Colonic mucosa (tissue), 4 donors: ENCODE measurements around the gene ANKRD66. TPM values are rescaled to one million over a fixed set of nuclear protein-coding genes. Genes with fewer than 3 reads are reported as not detected.

Experiments
- DNase-seq: peaks from one replicate; pipeline ENCODE4 v3.0.0-alpha.2; 2020
- H3K27ac ChIP-seq: fragments of 200-600 bp; one replicate; pipeline ENCODE4 v1.8.0; 2021
- H3K27me3 ChIP-seq: fragments of 200-600 bp; one replicate; pipeline ENCODE4 v1.8.0; 2021
- H3K36me3 ChIP-seq: fragments of 200-600 bp; one replicate; pipeline ENCODE4 v1.8.0; 2021
- H3K4me1 ChIP-seq: fragments of 200-600 bp; one replicate; pipeline ENCODE4 v1.8.0; 2021; ENCODE audit warnings: mild to moderate bottlenecking
- H3K4me3 ChIP-seq: fragments of 200-600 bp; one replicate; pipeline ENCODE4 v1.8.0; 2021
- H3K9ac ChIP-seq, 2 donors: one replicate each; pipeline ENCODE4 v1.7.0; 2013; ENCODE audit warnings: control low read depth in 2 of 2, low read depth in 2 of 2, low read length in 2 of 2
- H3K9me3 ChIP-seq: fragments of 200-600 bp; one replicate; pipeline ENCODE4 v1.8.0; 2021
- CTCF ChIP-seq: fragments of 200-600 bp; IDR thresholded peaks from one replicate; pipeline ENCODE4 v1.8.0; 2022; ENCODE audit warnings: antibody characterized with exemption, mild to moderate bottlenecking
- intact Hi-C: fragments of 100-400 bp; cut with DNase I; formaldehyde crosslinking; loops from one replicate; pipeline ENCODE4 v1.14.1; 2022
- total RNA-seq, 2 donors: library from RNA; stranded (reverse); fragmentation: NEBNext Ultra II Directional in 1 of 2; extraction: Animal tissue kit (Norgen Biotek cat#: 25700) in 1 of 2; gene quantifications; one replicate each; pipeline ENCODE4 v1.2.1, GENCODE V29; 2021
- donor health status: healthy.
- donor health status: DM: no; HTN: no; CAD: no.
- donor health status: DM: no; HTN: no; CAD: no.

The ANKRD66 gene
- total RNA-seq: not detected

DNA sequence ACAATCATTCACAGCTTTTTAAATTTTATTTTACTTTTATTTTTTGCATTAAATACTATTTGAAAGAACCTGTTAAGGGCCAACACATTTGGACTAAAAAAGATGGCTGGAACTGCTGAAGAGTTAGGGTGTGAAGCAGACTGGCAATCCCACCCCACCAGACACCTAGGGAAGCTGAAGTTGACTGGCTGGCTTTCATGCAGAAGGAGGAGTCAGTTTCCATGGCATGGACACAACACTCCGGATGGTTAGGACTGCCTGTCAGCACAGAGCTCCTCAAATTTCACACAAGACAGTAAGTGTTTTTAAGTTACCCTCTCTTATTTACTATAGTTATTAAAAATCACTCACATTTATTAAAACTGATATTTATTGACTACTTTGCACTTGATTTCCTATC, at the start of gene ANKRD66:
ANKRD66 (plus strand) TSS at position 238 of the 400 bp plus-strand sequence. CDS start 5,016 bp downstream, outside the sequence.
- Histone ChIP-seq H3K27me3 (no peaks in the 10 kb centered on the region), H3K9me3 (no peaks in the 10 kb centered on the region), H3K4me1 (no peaks in the 10 kb centered on the region), H3K27ac (no peak within 1 kb of the TSS), H3K36me3 (no peaks in the 10 kb centered on the region), H3K9ac (no peak within 1 kb of the TSS), H3K4me3 (no peak within 1 kb of the TSS)
- no peak for DNase-seq
- TF ChIP-seq CTCF: no peak
- intact Hi-C loops: no loop called here

DNA sequence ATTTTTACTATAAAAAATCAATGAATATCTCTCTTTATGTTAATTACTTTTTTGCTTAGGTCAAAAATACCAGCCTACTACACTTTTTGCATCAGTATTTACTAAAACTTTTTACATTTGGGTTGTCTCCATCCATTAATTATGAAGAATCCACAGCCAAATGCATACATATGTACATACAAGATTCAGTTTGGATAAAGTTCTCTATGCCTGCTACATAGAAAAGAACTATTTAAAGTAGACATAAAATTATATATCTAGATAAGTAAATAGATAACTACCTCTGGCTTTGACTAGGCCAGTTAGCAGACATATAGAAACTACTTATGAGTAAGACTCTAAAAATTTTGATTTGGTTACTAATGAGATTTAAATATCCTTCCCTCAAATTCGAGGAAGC, 46.8 kb upstream of the ANKRD66 start:
- TF ChIP-seq CTCF: no peak
- intact Hi-C loops: no loop called here

GRCh38 chr6:46704562-46704961, 42.2 kb upstream of the ANKRD66 start:
- Histone ChIP-seq H3K4me3 (no peak overlapping the region), H3K27me3 (no peaks in the 10 kb centered on the region), H3K36me3 (no peaks in the 10 kb centered on the region), H3K4me1 (no peaks in the 10 kb centered on the region), H3K27ac (no peak overlapping the region), H3K9ac (no peak overlapping the region), H3K9me3 (no peaks in the 10 kb centered on the region)
- TF ChIP-seq CTCF: no peak
- no peak for DNase-seq
- intact Hi-C loops: no loop called here

More for the DNA sequence above, 46.8 kb upstream of the ANKRD66 start:
- no peaks in the 10 kb centered on the region for H3K9me3 ChIP-seq
- H3K36me3 ChIP-seq: no peaks in the 10 kb centered on the region
- no peaks in the 10 kb centered on the region for H3K27me3 ChIP-seq
- no peak overlapping the region for H3K27ac ChIP-seq
- DNase-seq: no peak
- no peak overlapping the region for H3K4me3 ChIP-seq
- no peaks in the 10 kb centered on the region for H3K4me1 ChIP-seq
- no peak overlapping the region for H3K9ac ChIP-seq

DNA sequence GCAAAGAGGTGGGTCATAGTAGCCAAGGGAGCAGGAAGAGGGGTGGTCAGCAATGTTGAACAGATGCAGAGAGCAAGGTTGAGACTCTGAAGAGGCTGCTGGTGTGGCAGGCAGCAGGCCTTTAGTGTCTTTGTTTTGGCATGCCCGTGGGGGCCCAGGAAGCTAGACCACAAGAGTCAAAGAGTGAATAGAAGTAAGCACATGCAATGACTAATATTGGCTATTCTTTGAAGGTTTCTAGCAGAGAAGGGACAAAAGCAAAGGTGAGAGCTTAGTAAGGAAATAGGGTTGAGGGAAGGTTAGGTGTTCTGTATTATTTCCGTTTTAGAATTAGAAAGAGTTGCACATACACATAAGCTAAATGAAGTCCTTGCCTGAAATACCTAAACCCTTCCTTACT, 40.3 kb upstream of the ANKRD66 start:
- DNase-seq: no peak
- H3K4me3 ChIP-seq: no peak overlapping the region
- intact Hi-C loops: no loop called here
- no peaks in the 10 kb centered on the region for H3K27me3 ChIP-seq
- TF ChIP-seq CTCF: no peak
- no peaks in the 10 kb centered on the region for H3K4me1 ChIP-seq
- no peaks in the 10 kb centered on the region for H3K36me3 ChIP-seq
- no peak overlapping the region for H3K27ac ChIP-seq
- H3K9ac ChIP-seq: no peak overlapping the region
- H3K9me3 ChIP-seq: no peaks in the 10 kb centered on the region

GRCh38 chr6:46711491-46711890, 35.2 kb upstream of the ANKRD66 start:
- Histone ChIP-seq H3K27me3 (no peaks in the 10 kb centered on the region), H3K4me1 (no peaks in the 10 kb centered on the region), H3K36me3 (no peaks in the 10 kb centered on the region), H3K9me3 (no peaks in the 10 kb centered on the region), H3K4me3 (no peak overlapping the region), H3K9ac (no peak overlapping the region), H3K27ac (no peak overlapping the region)
- intact Hi-C loops: no loop called here
- no peak for TF ChIP-seq CTCF
- no peak for DNase-seq

DNA sequence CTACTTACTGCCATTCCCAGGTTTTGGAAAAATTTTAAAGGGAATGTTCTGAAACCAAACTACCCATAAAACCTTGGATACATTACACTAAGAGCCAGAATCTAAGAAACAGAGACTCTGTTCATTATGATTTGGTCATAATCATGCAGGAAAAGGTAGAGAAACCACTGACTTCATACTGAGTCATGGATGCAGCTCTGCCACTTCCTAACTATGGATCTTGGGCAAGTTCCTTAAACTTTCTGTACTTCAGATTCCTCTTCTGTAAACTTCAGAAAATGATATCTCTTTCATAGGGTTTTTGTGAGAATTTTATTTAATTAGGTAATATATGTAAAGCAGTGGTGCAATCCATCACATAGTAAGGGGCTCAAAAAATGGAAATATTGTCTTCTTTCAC, 31.6 kb upstream of the ANKRD66 start:
- Histone ChIP-seq H3K27ac (no peak overlapping the region), H3K4me1 (no peaks in the 10 kb centered on the region), H3K4me3 (no peak overlapping the region), H3K9ac (no peak overlapping the region), H3K36me3 (no peaks in the 10 kb centered on the region), H3K27me3 (no peaks in the 10 kb centered on the region), H3K9me3 (no peaks in the 10 kb centered on the region)
- no peak for TF ChIP-seq CTCF
- no peak for DNase-seq
- intact Hi-C loops: no loop called here
